Activated gamma-delta T cell treated with Interleukin-2 at 50 U/mL for 16 hours (primary cell): ENCODE data around the gene ORAI3.

Experiments
- DNase-seq: peaks from one replicate; pipeline ENCODE4 v3.0.0-alpha.2; 2020

Gene ORAI3

DNA sequence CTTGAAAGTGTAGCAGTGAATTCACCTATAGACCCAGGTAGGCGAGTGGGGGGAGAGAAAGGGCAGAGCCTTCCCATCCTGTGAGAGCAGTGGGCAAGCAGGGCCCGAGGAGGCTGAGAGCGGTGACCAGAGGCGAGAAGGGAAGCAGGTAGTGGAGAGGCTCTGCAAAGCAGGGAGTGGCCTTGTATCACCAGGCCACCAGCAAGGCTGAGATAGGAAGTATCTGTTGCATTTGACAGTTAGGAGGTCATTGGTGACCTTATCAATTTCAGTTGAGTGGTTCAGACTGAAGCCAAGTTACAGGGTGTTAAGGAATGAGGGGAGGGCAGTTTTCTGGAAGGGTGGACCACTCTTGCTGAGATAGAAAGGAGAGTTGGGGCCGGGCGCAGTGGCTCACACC lies 25.5 kb downstream of the ORAI3 start:
- DNase-seq: no peak

DNA sequence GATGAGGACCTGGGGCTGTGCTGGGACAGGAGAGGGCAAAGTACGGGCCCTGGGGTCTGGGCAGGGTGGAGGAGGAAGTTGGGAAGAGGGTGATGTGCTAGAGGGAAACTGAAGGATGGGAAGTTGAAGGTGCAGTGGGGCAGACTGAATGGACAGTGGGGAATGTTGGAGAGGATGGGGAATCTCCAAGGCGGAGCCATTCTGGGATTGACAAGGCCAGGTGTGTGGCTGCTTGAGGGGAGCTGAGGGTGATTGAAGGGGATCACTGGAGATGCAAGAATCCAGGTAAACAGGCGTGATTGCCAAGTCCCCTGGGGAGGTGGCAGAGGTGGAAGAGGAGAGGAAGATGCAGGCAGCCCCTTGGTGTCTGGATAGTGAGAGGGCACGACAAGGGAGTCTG lies 27.6 kb downstream of the ORAI3 start:
- no peak for DNase-seq

DNA sequence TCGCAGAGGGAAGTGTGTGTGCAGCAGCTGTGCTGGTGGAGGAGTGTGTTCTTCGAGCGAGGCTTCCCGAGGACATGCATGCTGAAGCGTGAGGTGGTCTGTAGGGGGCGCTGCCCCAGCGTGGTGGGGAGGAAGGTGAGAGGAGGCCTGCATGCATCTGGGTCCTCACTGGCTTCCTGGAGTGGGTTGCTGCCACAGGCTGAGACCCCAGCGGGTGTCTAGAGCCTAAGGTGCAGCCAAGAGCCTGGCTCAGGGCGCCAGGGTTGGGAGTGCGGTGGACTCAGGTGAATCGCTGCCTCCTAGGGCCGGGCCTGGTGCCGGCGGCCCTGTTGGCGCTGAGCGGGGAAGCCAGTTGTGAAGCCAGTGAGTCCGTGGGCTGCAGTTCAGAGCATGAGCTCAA lies 28.6 kb downstream of the ORAI3 start:
- DNase-seq: no peak

DNA sequence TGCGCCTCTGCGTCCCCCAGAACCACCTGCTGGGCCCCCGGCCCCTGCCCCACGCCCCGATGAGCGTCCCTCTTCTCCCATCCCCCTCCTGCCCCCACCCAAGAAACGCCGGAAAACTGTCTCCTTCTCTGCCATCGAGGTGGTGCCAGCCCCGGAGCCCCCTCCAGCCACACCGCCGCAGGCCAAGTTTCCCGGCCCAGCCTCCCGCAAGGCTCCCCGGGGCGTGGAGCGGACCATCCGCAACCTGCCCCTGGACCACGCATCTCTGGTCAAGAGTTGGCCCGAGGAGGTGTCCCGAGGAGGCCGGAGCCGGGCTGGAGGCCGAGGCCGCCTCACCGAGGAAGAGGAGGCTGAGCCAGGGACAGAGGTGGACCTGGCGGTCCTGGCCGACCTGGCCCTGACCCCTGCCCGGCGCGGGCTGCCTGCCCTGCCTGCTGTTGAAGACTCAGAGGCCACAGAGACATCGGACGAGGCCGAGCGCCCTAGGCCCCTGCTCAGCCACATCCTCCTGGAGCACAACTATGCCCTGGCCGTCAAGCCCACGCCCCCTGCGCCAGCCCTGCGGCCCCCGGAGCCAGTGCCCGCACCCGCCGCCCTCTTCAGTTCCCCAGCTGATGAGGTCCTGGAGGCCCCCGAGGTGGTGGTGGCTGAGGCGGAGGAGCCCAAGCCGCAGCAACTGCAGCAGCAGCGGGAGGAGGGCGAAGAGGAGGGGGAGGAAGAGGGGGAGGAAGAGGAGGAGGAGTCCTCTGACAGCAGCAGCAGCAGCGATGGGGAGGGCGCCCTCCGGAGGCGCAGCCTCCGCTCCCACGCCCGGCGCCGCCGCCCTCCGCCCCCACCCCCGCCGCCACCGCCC lies 30.5 kb downstream of the ORAI3 start:
- DNase-seq: no peak

DNA sequence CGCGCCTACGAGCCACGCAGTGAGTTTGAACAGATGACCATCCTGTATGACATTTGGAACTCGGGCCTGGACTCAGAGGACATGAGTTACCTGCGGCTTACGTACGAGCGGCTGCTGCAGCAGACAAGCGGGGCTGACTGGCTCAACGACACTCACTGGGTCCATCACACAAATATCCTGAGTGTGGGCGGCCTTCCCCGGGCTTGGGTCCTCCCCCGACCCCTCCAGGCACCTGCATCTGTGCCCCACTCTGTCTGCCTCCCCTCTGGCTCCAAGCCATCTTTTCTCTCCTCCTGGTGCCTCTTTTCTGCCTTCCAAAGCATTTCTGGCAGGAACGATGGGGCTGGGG lies 31.1 kb downstream of the ORAI3 start:
- no peak for DNase-seq

DNA sequence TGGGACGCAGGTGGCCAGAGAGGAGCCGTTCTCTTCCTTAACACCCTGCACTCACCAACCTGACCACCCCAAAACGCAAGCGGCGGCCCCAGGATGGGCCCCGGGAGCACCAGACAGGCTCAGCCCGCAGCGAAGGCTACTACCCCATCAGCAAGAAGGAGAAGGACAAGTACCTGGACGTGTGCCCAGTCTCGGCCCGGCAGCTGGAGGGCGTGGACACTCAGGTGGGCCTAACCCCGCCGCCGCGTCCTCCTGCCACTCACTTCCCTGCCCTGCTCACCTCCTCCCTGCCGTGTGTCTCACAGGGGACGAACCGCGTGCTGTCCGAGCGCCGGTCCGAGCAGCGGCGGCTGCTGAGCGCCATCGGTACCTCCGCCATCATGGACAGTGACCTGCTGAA lies 31.6 kb downstream of the ORAI3 start:
- DNase-seq: no peak

DNA sequence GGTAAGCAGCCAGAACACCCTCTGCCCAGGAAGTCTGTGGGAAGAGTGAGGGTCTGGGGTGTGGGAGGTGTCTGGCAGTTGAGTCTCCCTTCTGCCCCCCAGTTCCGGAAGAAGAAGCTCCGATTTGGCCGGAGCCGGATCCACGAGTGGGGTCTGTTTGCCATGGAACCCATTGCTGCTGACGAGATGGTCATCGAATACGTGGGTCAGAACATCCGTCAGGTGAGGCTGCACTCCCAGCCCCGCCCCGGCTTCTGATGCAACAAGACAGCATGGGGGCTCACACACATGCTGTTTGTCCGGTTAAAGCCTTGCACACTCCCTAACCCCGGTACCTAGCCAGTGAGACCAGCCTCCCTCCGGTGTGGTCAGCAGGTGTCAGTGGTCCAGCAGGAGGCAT lies 32.1 kb downstream of the ORAI3 start:
- no peak for DNase-seq

DNA sequence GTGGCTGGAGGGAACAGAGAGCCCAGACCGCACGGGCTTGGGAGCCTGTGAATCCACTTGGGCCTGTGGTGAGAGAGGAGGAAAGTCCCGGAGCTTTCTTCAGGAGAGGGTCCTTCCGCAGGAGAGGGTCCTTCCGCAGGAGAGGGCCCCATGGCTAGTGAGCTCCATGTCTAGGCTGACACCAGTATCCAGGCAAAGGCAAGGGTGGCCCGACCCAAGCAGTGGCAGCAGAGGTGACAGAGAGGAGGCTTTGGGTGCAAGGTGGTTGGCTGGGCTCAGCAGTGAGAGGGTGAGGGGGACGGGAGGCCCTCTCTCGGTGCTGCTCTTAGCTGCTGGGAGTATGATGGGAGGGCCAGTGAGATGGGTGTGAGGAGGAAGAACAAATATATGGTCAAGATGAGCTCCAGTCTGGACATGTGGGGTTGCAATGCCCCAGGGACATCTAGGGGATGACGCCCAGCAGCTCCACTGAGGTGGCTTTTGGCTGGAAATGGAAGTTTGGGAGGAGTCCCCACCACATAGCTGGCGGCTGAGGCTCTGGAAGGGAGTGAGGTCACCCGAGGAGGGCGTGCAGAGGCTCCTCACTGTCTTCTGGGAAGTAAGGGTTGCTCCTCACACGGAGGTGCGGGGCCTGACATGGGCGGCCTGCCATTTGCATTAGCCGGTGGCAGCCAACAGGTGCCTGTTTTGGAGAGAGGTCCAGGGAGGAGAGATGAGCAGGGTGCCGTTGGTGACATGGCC lies 33.9 kb downstream of the ORAI3 start:
- DNase-seq: no peak

DNA sequence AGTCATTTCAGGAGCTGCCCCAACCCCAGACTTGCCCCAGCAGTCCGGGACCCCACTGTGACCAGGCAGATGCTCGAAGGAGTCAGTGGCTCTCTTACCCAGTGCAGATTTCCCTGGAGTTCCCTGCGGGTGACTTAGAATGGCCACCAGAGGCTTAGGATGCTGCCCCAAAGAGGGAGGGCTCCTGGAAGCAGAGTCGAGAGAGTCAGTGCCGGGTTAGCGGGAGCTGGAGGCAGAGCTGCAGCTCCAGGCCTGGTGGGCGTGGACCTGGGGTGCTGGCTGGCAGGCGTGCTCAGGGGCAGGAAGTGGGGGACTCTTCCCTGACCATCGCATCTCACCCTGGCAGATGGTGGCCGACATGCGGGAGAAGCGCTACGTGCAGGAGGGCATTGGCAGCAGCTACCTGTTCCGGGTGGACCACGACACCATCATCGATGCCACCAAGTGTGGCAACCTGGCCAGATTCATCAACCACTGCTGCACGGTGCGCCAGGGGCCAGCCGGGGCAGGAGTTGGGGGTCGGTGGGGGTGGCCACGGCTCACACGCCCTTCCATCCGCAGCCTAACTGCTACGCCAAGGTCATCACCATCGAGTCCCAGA lies 34.5 kb downstream of the ORAI3 start:
- no peak for DNase-seq

DNA sequence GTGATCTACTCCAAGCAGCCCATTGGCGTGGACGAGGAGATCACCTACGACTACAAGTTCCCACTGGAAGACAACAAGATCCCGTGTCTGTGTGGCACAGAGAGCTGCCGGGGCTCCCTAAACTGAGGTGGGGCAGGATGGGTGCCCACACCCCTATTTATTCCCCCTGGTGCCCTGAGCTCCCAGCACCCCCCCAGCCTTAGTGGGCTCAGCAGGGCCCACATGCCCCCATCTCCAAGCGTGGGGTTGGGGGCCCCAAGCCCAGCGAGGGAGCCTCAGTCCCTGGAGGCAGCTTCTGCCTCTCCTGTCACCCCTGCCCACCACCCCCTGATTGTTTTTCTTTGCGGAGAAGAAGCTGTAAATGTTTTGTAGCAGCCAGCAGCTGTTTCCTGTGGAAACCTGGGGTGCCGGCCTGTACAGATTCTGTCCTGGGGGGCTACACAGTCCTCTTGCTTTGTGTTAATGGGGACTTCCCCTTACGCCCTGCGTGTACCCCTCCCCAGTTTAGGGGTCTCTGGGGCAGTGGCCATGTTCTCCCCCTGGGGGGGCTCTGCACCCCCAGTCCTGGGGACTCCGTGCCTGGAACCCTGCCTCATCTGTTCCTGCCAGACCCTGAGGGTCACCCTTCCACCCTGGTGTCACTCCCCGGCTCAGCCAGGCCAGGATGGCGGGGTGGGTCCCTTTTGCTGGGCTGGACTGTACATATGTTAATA lies 35.2 kb downstream of the ORAI3 start:
- no peak for DNase-seq

DNA sequence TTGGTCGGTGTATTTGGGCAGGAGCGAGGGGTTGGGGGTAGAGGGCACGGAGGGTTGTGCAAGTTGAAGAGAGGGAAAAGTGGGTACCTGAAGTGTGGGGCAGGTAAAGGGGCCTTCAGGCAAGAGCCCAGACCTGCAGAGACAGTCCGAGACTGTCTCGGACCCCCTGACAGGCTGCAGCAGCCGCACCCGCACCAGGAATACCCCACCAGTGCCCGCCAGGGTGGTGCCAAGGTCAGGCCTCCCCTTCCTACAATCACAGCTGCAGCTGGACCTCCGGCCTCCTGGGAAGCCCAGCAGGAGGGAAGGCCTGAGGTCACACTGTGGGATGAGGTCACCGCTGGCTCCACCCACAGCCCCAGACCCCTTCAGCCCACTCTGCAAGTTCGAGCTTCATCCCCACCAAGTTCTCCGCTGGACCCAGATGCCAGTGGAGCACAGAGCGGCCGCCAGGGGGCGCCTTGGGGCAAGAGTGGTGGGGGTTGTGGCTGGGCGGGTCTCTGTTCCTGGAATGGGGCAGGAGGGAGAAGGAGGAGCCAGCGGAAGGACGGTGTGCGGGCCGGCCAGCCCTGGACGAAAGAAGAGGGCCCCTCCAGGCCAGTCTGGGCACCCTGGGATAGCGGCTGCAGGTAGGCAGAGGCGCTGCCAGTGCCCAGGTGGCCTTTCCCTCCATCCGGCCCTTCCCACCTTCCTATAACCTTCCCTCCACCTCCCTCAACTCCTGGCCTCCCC lies 36.0 kb downstream of the ORAI3 start, which contains the start of gene HSD3B7:
Gene HSD3B7, plus strand, starts transcription at position 539 of the 732 bp plus-strand sequence. CDS start 452 bp downstream, outside the sequence.
- DNase-seq: peak; percentile 81

DNA sequence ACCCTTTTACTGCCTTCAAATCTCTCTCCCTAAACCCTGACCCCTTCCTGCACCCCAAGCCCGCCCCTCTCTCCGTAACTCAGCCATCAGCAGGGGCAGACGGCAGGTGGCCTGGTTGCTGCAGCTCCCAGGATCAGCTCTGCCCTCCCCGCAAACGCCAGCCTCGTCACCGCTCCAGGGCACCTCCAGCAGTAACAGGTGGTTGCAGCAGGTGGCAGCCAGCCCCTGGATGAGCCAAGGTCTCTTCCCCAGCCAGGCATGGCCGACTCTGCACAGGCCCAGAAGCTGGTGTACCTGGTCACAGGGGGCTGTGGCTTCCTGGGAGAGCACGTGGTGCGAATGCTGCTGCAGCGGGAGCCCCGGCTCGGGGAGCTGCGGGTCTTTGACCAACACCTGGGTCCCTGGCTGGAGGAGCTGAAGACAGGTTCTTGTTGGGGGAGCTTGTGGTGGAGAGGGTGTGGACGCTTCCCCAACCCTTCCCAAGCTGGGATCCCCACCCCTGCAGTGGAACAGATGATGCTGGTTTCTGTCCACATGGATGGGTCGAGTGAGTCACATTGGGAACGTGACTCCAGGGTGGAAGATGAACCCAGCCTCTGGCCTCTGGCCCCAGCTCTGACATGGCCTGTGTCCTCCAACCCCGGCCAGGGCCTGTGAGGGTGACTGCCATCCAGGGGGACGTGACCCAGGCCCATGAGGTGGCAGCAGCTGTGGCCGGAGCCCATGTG lies 36.7 kb downstream of the ORAI3 start:
- no peak for DNase-seq

DNA sequence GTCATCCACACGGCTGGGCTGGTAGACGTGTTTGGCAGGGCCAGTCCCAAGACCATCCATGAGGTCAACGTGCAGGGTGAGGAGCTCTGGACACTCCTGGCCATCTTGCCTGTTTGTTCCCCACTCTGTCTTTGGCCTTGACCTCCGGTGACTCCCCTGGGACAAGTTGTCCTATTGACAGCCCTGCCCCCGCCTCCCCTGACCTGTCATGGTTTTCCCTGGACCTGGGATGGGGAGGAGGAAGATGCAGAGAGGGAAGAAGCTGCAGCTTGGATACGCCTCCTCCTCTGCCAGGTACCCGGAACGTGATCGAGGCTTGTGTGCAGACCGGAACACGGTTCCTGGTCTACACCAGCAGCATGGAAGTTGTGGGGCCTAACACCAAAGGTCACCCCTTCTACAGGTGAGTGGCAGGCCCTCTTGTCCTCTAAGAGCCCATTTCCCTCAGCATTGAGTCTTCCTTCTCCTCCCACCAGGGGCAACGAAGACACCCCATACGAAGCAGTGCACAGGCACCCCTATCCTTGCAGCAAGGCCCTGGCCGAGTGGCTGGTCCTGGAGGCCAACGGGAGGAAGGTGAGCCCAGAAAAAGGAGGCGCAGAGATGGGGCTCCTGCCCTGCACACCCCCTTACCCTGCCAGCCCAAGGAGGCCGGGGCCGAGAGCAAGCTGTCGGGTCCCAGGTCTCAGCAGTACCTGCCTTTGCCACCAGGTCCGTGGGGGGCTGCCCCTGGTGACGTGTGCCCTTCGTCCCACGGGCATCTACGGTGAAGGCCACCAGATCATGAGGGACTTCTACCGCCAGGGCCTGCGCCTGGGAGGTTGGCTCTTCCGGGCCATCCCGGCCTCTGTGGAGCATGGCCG lies 37.5 kb downstream of the ORAI3 start:
- DNase-seq: no peak

DNA sequence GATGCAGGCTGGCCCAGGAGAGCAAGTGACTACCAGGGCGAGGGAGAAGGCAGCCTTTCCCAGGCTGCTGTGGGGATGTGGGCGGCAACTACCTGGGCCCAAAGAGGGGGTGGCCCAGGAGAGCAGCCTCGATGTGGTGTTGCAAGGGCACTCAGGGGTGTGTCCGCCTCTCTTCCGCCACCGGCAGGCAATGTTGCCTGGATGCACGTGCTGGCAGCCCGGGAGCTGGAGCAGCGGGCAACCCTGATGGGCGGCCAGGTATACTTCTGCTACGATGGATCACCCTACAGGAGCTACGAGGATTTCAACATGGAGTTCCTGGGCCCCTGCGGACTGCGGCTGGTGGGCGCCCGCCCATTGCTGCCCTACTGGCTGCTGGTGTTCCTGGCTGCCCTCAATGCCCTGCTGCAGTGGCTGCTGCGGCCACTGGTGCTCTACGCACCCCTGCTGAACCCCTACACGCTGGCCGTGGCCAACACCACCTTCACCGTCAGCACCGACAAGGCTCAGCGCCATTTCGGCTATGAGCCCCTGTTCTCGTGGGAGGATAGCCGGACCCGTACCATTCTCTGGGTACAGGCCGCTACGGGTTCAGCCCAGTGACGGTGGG lies 38.8 kb downstream of the ORAI3 start:
- DNase-seq: no peak

DNA sequence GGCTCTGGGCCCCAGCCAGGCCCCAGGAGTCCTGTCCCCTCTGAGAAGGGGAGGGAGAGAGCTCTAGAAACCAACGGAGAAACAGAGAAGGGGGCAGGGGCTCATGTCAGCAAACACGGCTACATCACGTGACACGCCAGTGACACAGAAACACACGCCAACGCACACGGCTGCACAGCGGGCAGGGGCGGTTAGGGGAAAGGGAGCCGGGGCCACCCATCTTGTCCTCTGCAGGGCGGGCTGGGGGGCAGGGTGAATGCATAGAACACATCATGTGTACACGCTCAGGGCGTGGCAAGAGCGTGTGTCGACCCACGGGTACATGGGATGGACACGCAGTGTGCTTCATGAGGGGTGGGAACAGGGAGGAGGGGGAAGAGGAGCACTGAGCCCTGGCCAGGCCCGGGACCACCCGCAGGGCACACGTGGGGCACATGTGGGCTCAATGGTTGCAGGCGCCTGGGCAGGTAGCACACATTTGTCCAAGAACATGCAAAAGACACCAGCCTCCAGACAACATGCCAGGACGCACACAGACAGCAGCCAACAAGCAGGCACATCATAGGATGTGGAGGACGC lies 40.7 kb downstream of the ORAI3 start:
- DNase-seq: no peak

DNA sequence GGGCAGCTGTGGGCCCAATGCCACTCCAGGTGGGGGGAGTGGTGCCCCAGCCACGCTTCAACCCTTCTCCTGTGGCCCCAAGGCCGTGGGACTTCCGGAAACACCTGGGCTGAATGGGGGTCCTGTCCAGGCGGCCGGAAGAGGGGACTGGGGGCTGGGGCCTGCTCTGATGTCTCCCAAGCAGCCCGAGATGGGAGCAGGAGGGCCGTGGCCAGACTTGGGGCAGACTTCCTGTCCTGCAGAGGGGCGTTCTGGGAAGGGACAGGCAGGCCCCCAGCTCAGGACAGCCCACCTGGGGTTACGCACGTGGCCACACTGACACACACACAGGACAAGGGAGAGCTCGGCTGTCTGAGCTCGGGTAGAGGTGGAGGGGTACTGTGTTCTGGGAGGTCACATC lies 41.2 kb downstream of the ORAI3 start:
- DNase-seq: no peak

DNA sequence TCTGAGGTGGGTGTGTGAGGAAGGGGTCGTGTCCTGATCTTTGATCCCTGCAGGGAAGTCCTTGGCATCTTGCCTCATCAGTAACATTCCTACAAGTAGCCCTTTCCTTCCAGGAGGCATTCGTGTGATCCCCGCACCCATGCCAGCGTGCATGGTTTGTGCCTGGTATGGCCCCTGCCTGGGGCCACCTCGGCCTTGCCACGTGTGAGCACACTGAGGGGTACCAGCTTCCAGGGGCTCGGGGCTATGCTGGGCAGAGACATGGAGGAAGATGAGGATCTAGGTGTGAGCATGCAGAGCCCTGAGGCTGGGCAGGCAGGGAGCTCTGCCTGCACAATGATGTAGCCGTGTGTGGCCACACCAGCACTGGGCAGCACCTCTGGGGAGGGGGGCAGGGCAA lies 42.2 kb downstream of the ORAI3 start:
- DNase-seq: no peak

DNA sequence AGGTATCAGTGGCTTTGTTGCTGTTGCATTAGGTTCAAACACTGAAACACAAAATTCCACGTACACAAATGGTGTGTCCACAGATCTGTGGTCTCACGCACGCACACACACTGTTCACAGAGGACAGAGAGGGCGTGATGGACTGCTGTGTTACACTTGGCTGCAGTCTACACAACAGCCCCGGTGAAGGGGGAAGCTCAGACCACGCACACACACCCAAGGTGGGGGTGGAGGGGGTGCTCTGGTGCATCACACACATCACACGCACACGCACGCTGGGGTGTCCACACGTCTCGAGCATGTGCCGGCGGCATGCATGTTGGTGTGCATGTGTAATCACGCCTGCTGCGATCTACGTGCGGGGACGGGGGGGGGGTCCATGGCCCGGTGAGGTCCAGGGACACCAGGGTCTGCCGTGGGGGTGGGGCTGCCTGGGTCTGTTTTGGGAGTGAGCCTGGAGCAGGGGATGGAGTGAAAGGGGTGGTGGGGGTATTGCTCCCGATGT lies 43.5 kb downstream of the ORAI3 start:
- DNase-seq: no peak

DNA sequence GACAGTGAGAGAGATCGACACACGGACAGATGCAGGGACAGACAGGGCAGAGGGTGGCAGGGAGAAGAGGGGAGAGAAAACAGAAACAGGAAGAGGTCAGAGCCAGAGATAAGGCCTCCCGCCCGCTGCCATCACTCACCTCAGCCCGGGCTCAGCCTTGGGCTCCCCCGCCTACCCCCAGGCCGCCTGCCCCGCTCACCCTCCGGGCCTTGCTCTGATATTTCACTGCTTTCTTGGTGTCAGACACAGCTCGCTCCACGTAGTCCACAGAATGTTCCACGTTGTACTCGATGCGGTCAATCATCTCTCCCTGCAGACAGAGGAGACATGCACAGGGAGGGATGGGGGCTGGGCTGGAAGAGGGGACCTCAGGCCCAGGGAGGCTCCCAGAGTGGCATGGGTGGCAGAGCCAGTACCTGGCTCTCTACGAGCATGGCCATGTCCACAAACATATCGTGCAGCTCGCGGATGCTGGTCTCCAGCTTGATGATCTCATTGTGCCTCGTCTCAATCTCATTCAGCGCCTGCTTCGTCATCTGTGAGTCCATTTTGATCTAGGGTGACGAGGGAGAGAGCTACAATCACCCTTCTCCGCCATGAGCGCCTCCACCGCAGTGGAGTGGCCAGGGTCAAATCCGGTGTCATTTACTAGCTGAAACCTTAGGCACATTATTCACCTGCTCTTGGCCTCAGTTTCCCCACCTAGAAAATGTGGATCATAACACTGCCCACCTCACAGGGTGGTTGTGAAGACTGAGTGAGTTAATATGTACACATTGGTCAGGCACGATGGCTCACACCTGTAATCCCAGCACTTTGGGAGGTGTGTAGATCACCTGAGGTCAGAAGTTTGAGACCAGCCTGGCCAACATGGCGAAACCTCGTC lies 44.3 kb downstream of the ORAI3 start:
- no peak for DNase-seq
